OCI-LY3 (cell line): ENCODE results near the gene SMIM38.

ENCODE experiments used
- H2AFZ ChIP-seq: fragments of 200-600, 300-600 bp; shearing (Covaris generic); 2 replicates; pipeline ENCODE4 v1.6.0; 2014; ENCODE audit warnings: antibody characterized with exemption, low read depth, low read length
- H3K27ac ChIP-seq: fragments of 200-600, 300-600 bp; sonication (generic); 2 replicates; pipeline ENCODE4 v1.5.1; 2014; ENCODE audit warnings: mild to moderate bottlenecking, low read length, moderate library complexity, mixed read lengths
- H3K27me3 ChIP-seq: fragments of 200-600, 300-600 bp; sonication (generic); 2 replicates; pipeline ENCODE4 v1.6.1; 2014; ENCODE audit warnings: low read depth, low read length, mixed read lengths
- H3K36me3 ChIP-seq: fragments of 200-600, 300-600 bp; sonication (generic); replicated peaks from 2 replicates; pipeline ENCODE3; 2014; ENCODE audit warnings: low read depth, low read length, mixed read lengths
- H3K4me1 ChIP-seq: fragments of 300-600, 200-600 bp; sonication (generic); 2 replicates; pipeline ENCODE4 v1.6.1; 2014; ENCODE audit warnings: low read length, mixed read lengths
- H3K4me2 ChIP-seq: fragments of 200-600, 300-600 bp; sonication (generic); 2 replicates; pipeline ENCODE4 v1.6.1; 2014; ENCODE audit warnings: low read length, mixed read lengths
- H3K4me3 ChIP-seq: fragments of 300-600, 200-600 bp; sonication (generic); 2 replicates; pipeline ENCODE4 v1.5.1; 2014; ENCODE audit warnings: antibody characterized with exemption, mild to moderate bottlenecking, low read length, moderate library complexity
- H3K79me2 ChIP-seq: fragments of 300-600, 200-600 bp; shearing (Covaris generic); 2 replicates; pipeline ENCODE4 v1.6.1; 2014; ENCODE audit warnings: mild to moderate bottlenecking, low read length, mixed read lengths
- H3K9ac ChIP-seq: fragments of 300-600, 200-600 bp; shearing (Covaris generic); 2 replicates; pipeline ENCODE4 v1.6.0; 2014; ENCODE audit warnings: mild to moderate bottlenecking, low read length, moderate library complexity
- H3K9me3 ChIP-seq: fragments of 200-600, 300-600 bp; shearing (Covaris generic); 2 replicates; pipeline ENCODE4 v1.6.1; 2014; ENCODE audit warnings: low read length, mixed read lengths; ENCODE audit not compliant: insufficient read depth
- H4K20me1 ChIP-seq: fragments of 200-600, 300-600 bp; sonication (generic); 2 replicates; pipeline ENCODE4 v1.6.1; 2016; ENCODE audit warnings: low read length, mixed read lengths; ENCODE audit not compliant: insufficient read depth
- EZH2phosphoT487 ChIP-seq: fragments of 200-600 bp; shearing (Covaris generic); IDR thresholded peaks from 2 replicates; pipeline ENCODE4 v1.6.1; 2018; ENCODE audit warnings: antibody characterized with exemption, mixed run types, low read depth
- TF ChIP-seq, protein P1 (sequence below): fragments of 200-600, 300-600 bp; sonication (generic); IDR thresholded peaks from 2 replicates; pipeline ENCODE4 v1.5.1; 2014; ENCODE audit warnings: antibody characterized with exemption, low read length, low read depth

SMIM38 gene

DNA sequence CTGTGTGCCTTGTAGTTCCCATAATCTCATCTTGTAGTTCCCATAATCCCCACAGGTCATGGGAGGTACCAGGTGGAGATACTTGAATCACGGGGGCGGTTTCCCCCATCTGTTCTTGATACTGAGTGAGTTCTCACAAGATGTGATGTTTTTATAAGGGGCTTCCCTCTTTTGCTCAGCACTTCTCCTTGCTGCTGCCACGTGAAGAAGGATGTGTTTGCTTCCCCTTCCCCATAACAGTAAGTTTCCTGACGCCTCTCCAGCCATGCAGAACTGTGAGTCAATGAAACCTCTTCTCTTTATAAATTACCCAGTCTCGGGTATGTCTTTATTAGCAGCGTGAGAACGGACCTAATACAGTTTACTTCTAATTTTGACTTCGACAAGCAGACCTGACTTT, 14.0 kb upstream of the SMIM38 start:
- Histone ChIP-seq H2AFZ (no peak overlapping the region), H3K9me3 (peaks cover 49% of the 10 kb centered on the region), H3K4me2 (no peak overlapping the region), H3K9ac (no peak overlapping the region), H3K27me3 (peaks cover 4% of the 10 kb centered on the region; the same call in 1 of the 2 replicates), H3K4me3 (no peak overlapping the region), H3K27ac (peak overlapping the region; percentile 19; the same call in 1 of the 2 replicates), H3K4me1 (peaks cover 18% of the 10 kb centered on the region), H3K79me2 (no peaks in the 10 kb centered on the region), H3K36me3 (peaks cover 57% of the 10 kb centered on the region), H4K20me1 (no peaks in the 10 kb centered on the region)
- TF ChIP-seq, protein P1, sequence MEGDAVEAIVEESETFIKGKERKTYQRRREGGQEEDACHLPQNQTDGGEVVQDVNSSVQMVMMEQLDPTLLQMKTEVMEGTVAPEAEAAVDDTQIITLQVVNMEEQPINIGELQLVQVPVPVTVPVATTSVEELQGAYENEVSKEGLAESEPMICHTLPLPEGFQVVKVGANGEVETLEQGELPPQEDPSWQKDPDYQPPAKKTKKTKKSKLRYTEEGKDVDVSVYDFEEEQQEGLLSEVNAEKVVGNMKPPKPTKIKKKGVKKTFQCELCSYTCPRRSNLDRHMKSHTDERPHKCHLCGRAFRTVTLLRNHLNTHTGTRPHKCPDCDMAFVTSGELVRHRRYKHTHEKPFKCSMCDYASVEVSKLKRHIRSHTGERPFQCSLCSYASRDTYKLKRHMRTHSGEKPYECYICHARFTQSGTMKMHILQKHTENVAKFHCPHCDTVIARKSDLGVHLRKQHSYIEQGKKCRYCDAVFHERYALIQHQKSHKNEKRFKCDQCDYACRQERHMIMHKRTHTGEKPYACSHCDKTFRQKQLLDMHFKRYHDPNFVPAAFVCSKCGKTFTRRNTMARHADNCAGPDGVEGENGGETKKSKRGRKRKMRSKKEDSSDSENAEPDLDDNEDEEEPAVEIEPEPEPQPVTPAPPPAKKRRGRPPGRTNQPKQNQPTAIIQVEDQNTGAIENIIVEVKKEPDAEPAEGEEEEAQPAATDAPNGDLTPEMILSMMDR = no peak
- TF ChIP-seq EZH2phosphoT487 = no peak

DNA sequence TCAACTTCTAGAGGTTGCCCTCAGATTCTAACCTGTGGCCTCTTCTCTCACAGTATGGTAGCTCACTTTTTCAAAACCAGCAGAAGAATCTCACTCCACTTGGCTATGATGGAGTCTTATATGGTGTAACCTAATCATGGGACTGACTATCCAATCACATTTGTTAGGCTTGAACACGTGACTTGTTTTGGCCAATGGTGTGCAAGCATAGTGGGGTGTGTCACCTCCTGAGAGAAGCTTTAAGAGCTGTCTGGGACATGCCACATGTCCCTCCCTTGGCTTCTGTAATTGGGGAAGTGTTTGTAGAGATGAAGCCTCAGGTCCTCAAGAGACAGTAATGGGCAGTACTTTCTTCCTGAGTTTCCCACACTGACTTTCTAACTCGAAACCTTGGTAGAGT, 12.8 kb upstream of the SMIM38 start:
- TF ChIP-seq, protein P1 = no peak
- no peak for TF ChIP-seq EZH2phosphoT487
- H3K9me3 ChIP-seq = peaks cover 46% of the 10 kb centered on the region
- H3K27me3 ChIP-seq = peaks cover 4% of the 10 kb centered on the region; the same call in 1 of the 2 replicates
- H3K4me3 ChIP-seq = no peak overlapping the region
- H3K27ac ChIP-seq = no peak overlapping the region
- no peak overlapping the region for H2AFZ ChIP-seq
- H3K79me2 ChIP-seq = no peaks in the 10 kb centered on the region
- peaks cover 48% of the 10 kb centered on the region for H3K36me3 ChIP-seq
- H3K9ac ChIP-seq = no peak overlapping the region
- H4K20me1 ChIP-seq = no peaks in the 10 kb centered on the region
- H3K4me1 ChIP-seq = peaks cover 18% of the 10 kb centered on the region
- H3K4me2 ChIP-seq = no peak overlapping the region

DNA sequence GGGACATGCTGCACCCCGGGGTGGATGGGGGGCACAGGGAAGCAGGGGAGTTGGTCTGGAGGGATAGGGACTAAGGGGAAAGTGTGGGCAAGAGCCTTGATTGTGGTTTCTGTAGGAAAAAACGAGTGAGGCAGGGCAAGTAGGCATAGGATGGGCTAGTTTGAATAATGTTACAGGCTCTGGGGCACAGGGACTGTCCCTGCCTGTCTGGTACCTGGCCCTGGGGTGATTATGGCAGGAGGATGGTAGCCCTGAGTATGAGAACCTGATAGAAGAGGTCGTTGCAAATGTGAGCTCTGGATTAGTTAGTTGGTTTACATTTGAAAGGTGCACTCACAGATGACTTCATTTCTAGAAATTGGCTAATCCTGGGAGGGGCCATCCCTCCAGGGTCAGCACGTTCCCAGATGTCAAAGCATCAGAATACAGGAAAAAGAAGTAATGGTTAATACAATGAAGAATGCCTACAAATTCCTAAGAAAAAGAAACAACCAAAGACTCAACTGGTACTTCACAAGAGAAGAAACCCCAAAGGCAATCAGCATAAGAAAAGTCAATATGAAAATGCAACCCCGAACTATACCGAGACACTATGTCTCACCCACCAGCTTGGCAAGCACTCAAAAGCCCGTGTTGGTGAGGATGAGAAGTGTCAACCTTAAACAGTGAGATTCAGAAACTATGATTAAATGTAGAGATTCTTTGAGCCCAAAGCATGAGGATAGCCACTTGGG, 11.3 kb upstream of the SMIM38 start:
- H3K27me3 ChIP-seq = peaks cover 4% of the 10 kb centered on the region; the same call in 1 of the 2 replicates
- H3K4me3 ChIP-seq = no peak overlapping the region
- no peak overlapping the region for H3K9ac ChIP-seq
- H4K20me1 ChIP-seq = no peaks in the 10 kb centered on the region
- H3K79me2 ChIP-seq = no peaks in the 10 kb centered on the region
- peaks cover 39% of the 10 kb centered on the region for H3K36me3 ChIP-seq
- no peak overlapping the region for H3K27ac ChIP-seq
- H3K9me3 ChIP-seq = peaks cover 46% of the 10 kb centered on the region
- H2AFZ ChIP-seq = no peak overlapping the region
- no peak for TF ChIP-seq EZH2phosphoT487
- TF ChIP-seq, protein P1 = no peak
- no peak overlapping the region for H3K4me2 ChIP-seq
- H3K4me1 ChIP-seq = peaks cover 18% of the 10 kb centered on the region

GRCh38 chr11:69145050-69145380, 10.7 kb upstream of the SMIM38 start:
- Histone ChIP-seq H3K4me1 (peaks cover 18% of the 10 kb centered on the region), H3K27ac (no peak overlapping the region), H3K36me3 (peaks cover 39% of the 10 kb centered on the region), H3K4me2 (no peak overlapping the region), H3K9me3 (peaks cover 46% of the 10 kb centered on the region), H3K27me3 (peaks cover 4% of the 10 kb centered on the region; the same call in 1 of the 2 replicates), H3K9ac (no peak overlapping the region), H3K4me3 (no peak overlapping the region), H2AFZ (no peak overlapping the region), H4K20me1 (no peaks in the 10 kb centered on the region), H3K79me2 (no peaks in the 10 kb centered on the region)
- no peak for TF ChIP-seq EZH2phosphoT487
- TF ChIP-seq, protein P1 = no peak
